GM19372 (cell line): ENCODE data around the gene ZNF691.
"Not testable (repeated sequence)": the region's sequence is repeated elsewhere in the genome, so short reads cannot be mapped to it uniquely, and the experiment has no call there.

Experiments
- ATAC-seq: cut with Tn5 transposase; IDR thresholded peaks from one replicate; pipeline ENCODE4 v1.9.1; 2021; ENCODE audit warnings: mild to moderate bottlenecking, low read depth, moderate library complexity; ENCODE audit not compliant: unreplicated experiment

Gene ZNF691

GRCh38 chr1:42899960-42900359, 53.5 kb downstream of the ZNF691 start:
- ATAC-seq = not testable (repeated sequence)
